HuH-7.5 (cell line): Measurements from ENCODE around the gene BMPR2.
"Not testable (repeated sequence)": the region's sequence is repeated elsewhere in the genome, so short reads cannot be mapped to it uniquely, and the experiment has no call there.

ENCODE experiments used
- DNase-seq: peaks from one replicate; pipeline ENCODE4 v3.0.0; 2011; ENCODE audit warnings: low spot score

BMPR2 gene

GRCh38 chr2:202375609-202376408 is at the start of gene BMPR2:
Gene BMPR2 (plus strand): TSS chr2:202376327. CDS start chr2:202377475, 1,148 bp downstream.
- DNase-seq: peak; percentile 58

- no peak for DNase-seq
These were observed 48.3 kb upstream of the BMPR2 start for GRCh38 chr2:202327858-202328257.

- DNase-seq: no peak
These were observed 40.2 kb upstream of the BMPR2 start for GRCh38 chr2:202335791-202336467.

GRCh38 chr2:202337151-202337550 is 39.0 kb upstream of the BMPR2 start:
- DNase-seq: no peak

- DNase-seq: no peak
These were observed 38.3 kb upstream of the BMPR2 start for GRCh38 chr2:202337706-202338346.

- peak; percentile 25 for DNase-seq
These were observed 36.9 kb upstream of the BMPR2 start for GRCh38 chr2:202339071-202339870.

GRCh38 chr2:202344178-202344577 is 31.9 kb upstream of the BMPR2 start:
- no peak for DNase-seq

GRCh38 chr2:202346180-202346579 is 29.9 kb upstream of the BMPR2 start:
- no peak for DNase-seq

GRCh38 chr2:202353430-202353829 is 22.7 kb upstream of the BMPR2 start:
- DNase-seq: no peak

- DNase-seq: no peak
These were observed 20.1 kb upstream of the BMPR2 start for GRCh38 chr2:202355993-202356505.

GRCh38 chr2:202358924-202359323 is 17.2 kb upstream of the BMPR2 start:
- not testable (repeated sequence) for DNase-seq

- no peak for DNase-seq
These were observed 15.5 kb upstream of the BMPR2 start for GRCh38 chr2:202360646-202361045.

- DNase-seq: no peak
These were observed 15.0 kb upstream of the BMPR2 start for GRCh38 chr2:202361108-202361507.

- DNase-seq: no peak
These were observed 2.6 kb upstream of the BMPR2 start for GRCh38 chr2:202373490-202373889.

GRCh38 chr2:202374383-202374782 is 1.7 kb upstream of the BMPR2 start:
- DNase-seq: not testable (repeated sequence)

GRCh38 chr2:202375033-202375608 is 1.0 kb upstream of the BMPR2 start:
- DNase-seq: peak; percentile 13

GRCh38 chr2:202376460-202377206 is 506 bp downstream of the BMPR2 start:
- DNase-seq: peak; percentile 16

GRCh38 chr2:202377207-202377761 is 1.2 kb downstream of the BMPR2 start:
- DNase-seq: peak; percentile 16

GRCh38 chr2:202378001-202378400 is 1.9 kb downstream of the BMPR2 start:
- no peak for DNase-seq

- no peak for DNase-seq
These were observed 2.7 kb downstream of the BMPR2 start for GRCh38 chr2:202378662-202379358.
